Caco-2 (cell line): ENCODE measurements around the gene TTC9B. TPM values are rescaled to one million over a fixed set of nuclear protein-coding genes. Genes with fewer than 3 reads are reported as not detected.

ENCODE experiments used
- BruUV-seq: library from RNA; stranded (reverse); fragments of 400-500 nt; replicated peaks from 2 replicates; lab custom pipeline; 2021; lab: Mats Ljungman, UMichigan
- CTCF ChIA-PET: fragments of 300-600 bp; sonication (Branson Sonifier 250); formaldehyde crosslinking; loops from one replicate; lab custom pipeline; 2022; ENCODE audit warnings: antibody characterized with exemption; lab: Charles Lee
- POLR2A ChIA-PET: fragments of 300-600 bp; sonication (Branson Sonifier 250); formaldehyde crosslinking; loops from one replicate; lab custom pipeline; 2022; ENCODE audit warnings: antibody characterized with exemption; lab: Charles Lee
- DNase-seq, 2 experiments: peaks; one replicate each; pipeline versions ENCODE4 v3.0.0 to v3.0.0-alpha.2; 2020 to 2022
- H3K27me3 ChIP-seq: replicated peaks from 2 replicates; pipeline ENCODE4 v1.6.0; 2011; ENCODE audit warnings: low read length; ENCODE audit not compliant: control insufficient read depth, insufficient read depth
- H3K36me3 ChIP-seq: 2 replicates; pipeline ENCODE4 v1.5.1; 2011; ENCODE audit warnings: low read length; ENCODE audit not compliant: control insufficient read depth, insufficient read depth
- H3K4me1 ChIP-seq: fragments of 250-450 bp; sonication (Bioruptor Pico); 2 replicates; pipeline ENCODE4 v1.5.1; 2020; ENCODE audit warnings: mild to moderate bottlenecking
- H3K4me3 ChIP-seq: 2 replicates; pipeline ENCODE4 v1.5.1; 2011; ENCODE audit warnings: low read depth, mild to moderate bottlenecking, control low read depth, low read length
- H3K9me3 ChIP-seq: fragments of 250-450 bp; sonication (Bioruptor Pico); 2 replicates; pipeline ENCODE4 v1.5.1; 2020; ENCODE audit warnings: mild to moderate bottlenecking, moderate library complexity
- H3K27ac Mint-ChIP-seq: one replicate; pipeline ENCODE4 v1.8.0; 2022; ENCODE audit warnings: mixed read lengths; ENCODE audit not compliant: unreplicated experiment
- H3K27me3 Mint-ChIP-seq: one replicate; pipeline ENCODE4 v1.8.0; 2022; ENCODE audit warnings: mixed read lengths; ENCODE audit not compliant: insufficient read depth, unreplicated experiment
- H3K36me3 Mint-ChIP-seq: one replicate; pipeline ENCODE4 v1.8.0; 2022; ENCODE audit warnings: mild to moderate bottlenecking, mixed read lengths; ENCODE audit not compliant: insufficient read depth, unreplicated experiment
- H3K4me1 Mint-ChIP-seq: one replicate; pipeline ENCODE4 v1.8.0; 2022; ENCODE audit warnings: low read depth, mixed read lengths; ENCODE audit not compliant: unreplicated experiment
- H3K4me3 Mint-ChIP-seq: one replicate; pipeline ENCODE4 v1.8.0; 2022; ENCODE audit warnings: mild to moderate bottlenecking, moderate library complexity, mixed read lengths; ENCODE audit not compliant: unreplicated experiment
- H3K9me3 Mint-ChIP-seq: one replicate; pipeline ENCODE4 v1.8.0; 2022; ENCODE audit warnings: mixed read lengths; ENCODE audit not compliant: unreplicated experiment
- intact Hi-C: fragments of 100-400 bp; cut with micrococcal nuclease; formaldehyde crosslinking; loops from one replicate; pipeline ENCODE4 v1.10.0; 2022; ENCODE audit not compliant: unreplicated experiment
- total RNA-seq: library from RNA; stranded (reverse); gene quantifications from 2 replicates; pipeline ENCODE4 v1.2.3, GENCODE V29; 2022
- TF ChIP-seq, protein P1 (sequence below), 2 experiments: fragments of 200-600 bp in 1 of 2; IDR thresholded peaks; 1 replicate in 1 of 2; 2 replicates in 1 of 2; pipeline versions ENCODE4 v1.5.1 to v1.8.0; 2011 to 2022; ENCODE audit warnings: antibody characterized with exemption in 1 of 2, control low read depth in 1 of 2, inconsistent platforms in 1 of 2, low read depth in 1 of 2, low read length in 1 of 2, mild to moderate bottlenecking in 1 of 2, moderate library complexity in 1 of 2; ENCODE audit not compliant: insufficient read depth in 1 of 2, severe bottlenecking in 1 of 2, unreplicated experiment in 1 of 2

Gene TTC9B
- total RNA-seq, 1 experiment from 2014 or later: not detected

DNA sequence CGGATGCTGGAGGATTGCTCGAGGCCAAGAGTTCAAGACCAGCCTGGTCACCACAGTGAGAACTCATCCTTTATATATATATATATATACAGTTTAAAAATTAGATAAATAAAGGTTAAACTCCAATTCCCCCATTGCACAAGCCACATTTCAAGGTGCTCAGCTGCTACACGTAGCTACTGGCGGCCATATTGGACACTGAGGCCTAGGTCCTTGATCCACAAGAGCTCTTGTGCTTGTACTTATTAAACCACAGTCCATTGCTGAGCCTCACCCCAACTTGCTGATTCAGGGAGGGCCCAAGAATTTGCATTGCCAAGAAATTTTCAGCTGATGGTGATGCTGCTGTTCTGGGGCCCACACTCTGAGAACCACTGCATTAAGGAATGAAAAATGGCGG, 9.6 kb downstream of the TTC9B start:
- Mint-ChIP-seq H3K9me3 (no peaks in the 10 kb centered on the region), H3K27me3 (no peaks in the 10 kb centered on the region), H3K36me3 (no peaks in the 10 kb centered on the region), H3K4me3 (no peak overlapping the region), H3K4me1 (no peaks in the 10 kb centered on the region), H3K27ac (no peak overlapping the region)
- intact Hi-C loops: no loop called here
- TF ChIP-seq, protein P1, sequence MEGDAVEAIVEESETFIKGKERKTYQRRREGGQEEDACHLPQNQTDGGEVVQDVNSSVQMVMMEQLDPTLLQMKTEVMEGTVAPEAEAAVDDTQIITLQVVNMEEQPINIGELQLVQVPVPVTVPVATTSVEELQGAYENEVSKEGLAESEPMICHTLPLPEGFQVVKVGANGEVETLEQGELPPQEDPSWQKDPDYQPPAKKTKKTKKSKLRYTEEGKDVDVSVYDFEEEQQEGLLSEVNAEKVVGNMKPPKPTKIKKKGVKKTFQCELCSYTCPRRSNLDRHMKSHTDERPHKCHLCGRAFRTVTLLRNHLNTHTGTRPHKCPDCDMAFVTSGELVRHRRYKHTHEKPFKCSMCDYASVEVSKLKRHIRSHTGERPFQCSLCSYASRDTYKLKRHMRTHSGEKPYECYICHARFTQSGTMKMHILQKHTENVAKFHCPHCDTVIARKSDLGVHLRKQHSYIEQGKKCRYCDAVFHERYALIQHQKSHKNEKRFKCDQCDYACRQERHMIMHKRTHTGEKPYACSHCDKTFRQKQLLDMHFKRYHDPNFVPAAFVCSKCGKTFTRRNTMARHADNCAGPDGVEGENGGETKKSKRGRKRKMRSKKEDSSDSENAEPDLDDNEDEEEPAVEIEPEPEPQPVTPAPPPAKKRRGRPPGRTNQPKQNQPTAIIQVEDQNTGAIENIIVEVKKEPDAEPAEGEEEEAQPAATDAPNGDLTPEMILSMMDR (IDR thresholded peaks at IDR 0.05; ENCODE audit: insufficient read depth in 1 of 2, low read depth in 1 of 2, low read length in 1 of 2, severe bottlenecking in 1 of 2, unreplicated experiment in 1 of 2): no peak
- Histone ChIP-seq H3K4me1 (no peaks in the 10 kb centered on the region), H3K9me3 (no peaks in the 10 kb centered on the region), H3K27me3 (no peaks in the 10 kb centered on the region), H3K36me3 (no peaks in the 10 kb centered on the region; the same call in 1 of the 2 replicates), H3K4me3 (no peak overlapping the region)
- no TSS peak for BruUV-seq
- no peak for DNase-seq
- POLR2A ChIA-PET: no interaction called here
- CTCF ChIA-PET: no interaction called here

DNA sequence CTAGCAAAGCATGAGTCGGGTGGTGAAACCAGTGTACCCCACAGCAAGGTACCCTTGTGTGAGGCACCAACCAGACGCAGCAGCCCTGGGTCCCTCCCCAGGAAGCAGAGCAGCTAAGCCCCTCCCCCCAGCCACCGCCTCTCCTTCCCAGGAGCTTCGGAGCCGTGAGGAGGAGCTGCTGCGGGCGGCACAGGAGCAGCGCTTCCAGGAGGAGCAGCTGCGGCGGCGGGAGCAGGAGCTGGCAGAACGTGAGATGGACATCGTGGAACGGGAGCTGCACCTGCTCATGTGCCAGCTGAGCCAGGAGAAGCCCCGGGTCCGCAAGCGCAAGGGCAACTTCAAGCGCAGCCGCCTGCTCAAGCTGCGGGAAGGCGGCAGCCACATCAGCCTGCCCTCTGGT, 12.4 kb downstream of the TTC9B start:
- Mint-ChIP-seq H3K27ac (no peak overlapping the region), H3K36me3 (no peaks in the 10 kb centered on the region), H3K4me3 (no peak overlapping the region), H3K9me3 (no peaks in the 10 kb centered on the region), H3K27me3 (no peaks in the 10 kb centered on the region), H3K4me1 (no peaks in the 10 kb centered on the region)
- Histone ChIP-seq H3K4me1 (no peaks in the 10 kb centered on the region), H3K9me3 (no peaks in the 10 kb centered on the region), H3K4me3 (no peak overlapping the region), H3K27me3 (no peaks in the 10 kb centered on the region), H3K36me3 (no peaks in the 10 kb centered on the region; the same call in 1 of the 2 replicates)
- ChIA-PET CTCF (no interaction called here), POLR2A (interaction anchor here (0.6 kb wide), 1 partner anchor 1372 kb away, joined by 3 read pairs; no protein-coding TSS in a partner anchor)
- intact Hi-C loops: no loop called here
- TF ChIP-seq, protein P1 (IDR thresholded peaks at IDR 0.05; ENCODE audit: insufficient read depth in 1 of 2, low read depth in 1 of 2, low read length in 1 of 2, severe bottlenecking in 1 of 2, unreplicated experiment in 1 of 2): no peak
- no peak for DNase-seq
- no TSS peak for BruUV-seq

DNA sequence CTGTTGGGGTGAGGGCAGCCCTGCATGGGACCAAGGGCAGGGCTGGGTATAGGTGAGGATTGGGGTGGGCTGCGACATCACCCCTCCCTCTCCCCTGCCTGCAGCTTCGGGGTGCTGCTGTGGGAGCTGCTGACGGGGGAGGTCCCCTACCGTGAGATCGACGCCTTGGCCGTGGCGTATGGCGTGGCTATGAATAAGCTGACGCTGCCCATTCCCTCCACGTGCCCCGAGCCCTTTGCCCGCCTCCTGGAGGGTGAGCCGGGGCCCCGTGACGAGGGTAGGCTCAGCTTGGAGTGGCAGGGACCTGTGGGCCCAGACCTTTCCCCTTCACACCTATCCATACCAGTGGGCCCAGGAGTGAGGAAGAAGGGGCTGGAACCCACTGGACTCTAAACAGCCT, 13.8 kb downstream of the TTC9B start:
- H3K36me3 ChIP-seq: no peaks in the 10 kb centered on the region; the same call in 1 of the 2 replicates
- no peak overlapping the region for H3K4me3 Mint-ChIP-seq

More for the DNA sequence above, 13.8 kb downstream of the TTC9B start:
- TF ChIP-seq, protein P1 (IDR thresholded peaks at IDR 0.05; ENCODE audit: insufficient read depth in 1 of 2, low read depth in 1 of 2, low read length in 1 of 2, severe bottlenecking in 1 of 2, unreplicated experiment in 1 of 2): no peak
- POLR2A ChIA-PET: no interaction called here
- Histone ChIP-seq H3K4me1 (no peaks in the 10 kb centered on the region), H3K4me3 (no peak overlapping the region), H3K9me3 (no peaks in the 10 kb centered on the region), H3K27me3 (no peaks in the 10 kb centered on the region)
- no peaks in the 10 kb centered on the region for H3K9me3 Mint-ChIP-seq
- no peaks in the 10 kb centered on the region for H3K27me3 Mint-ChIP-seq
- CTCF ChIA-PET: interaction anchor here (1.4 kb wide), 1 partner anchor 13 kb away, joined by 3 read pairs; the partner anchor contains the start of gene TTC9B
- intact Hi-C loops: no loop called here
- H3K27ac Mint-ChIP-seq: no peak overlapping the region
- no peak for DNase-seq
- BruUV-seq: no TSS peak
- H3K36me3 Mint-ChIP-seq: no peaks in the 10 kb centered on the region
- no peaks in the 10 kb centered on the region for H3K4me1 Mint-ChIP-seq
